GM10248 (cell line): ENCODE data around the gene MKX.

Experiments used
- CTCF ChIA-PET: fragments of 300-600 bp; sonication (Branson Sonifier 250); formaldehyde crosslinking; extraction: SDS; loops from one replicate; lab custom pipeline; 2021; ENCODE audit warnings: antibody characterized with exemption; lab: Yijun Ruan, JAX
- POLR2A ChIA-PET: fragments of 350-650 bp; sonication (Branson Sonifier 250); formaldehyde crosslinking; extraction: SDS; loops from one replicate; lab custom pipeline; 2020; ENCODE audit warnings: antibody characterized with exemption; lab: Yijun Ruan, JAX
- DNase-seq: peaks from one replicate; pipeline ENCODE4 v3.0.0; 2012; ENCODE audit errors: extremely low spot score
- TF ChIP-seq, protein P1 (sequence below): IDR thresholded peaks from 2 replicates; pipeline ENCODE4 v1.5.1; 2012; ENCODE audit warnings: mild to moderate bottlenecking, low read depth; ENCODE audit errors: extremely low read depth, missing control alignments, control extremely low read depth

The MKX gene

GRCh38 chr10:27635290-27635689 lies 110.3 kb downstream of the MKX start:
- ChIA-PET POLR2A (no interaction called here), CTCF (interaction anchor here (1.2 kb wide), 1 partner anchor 16 kb away, joined by 3 read pairs; no protein-coding TSS in a partner anchor)
- TF ChIP-seq, protein P1, sequence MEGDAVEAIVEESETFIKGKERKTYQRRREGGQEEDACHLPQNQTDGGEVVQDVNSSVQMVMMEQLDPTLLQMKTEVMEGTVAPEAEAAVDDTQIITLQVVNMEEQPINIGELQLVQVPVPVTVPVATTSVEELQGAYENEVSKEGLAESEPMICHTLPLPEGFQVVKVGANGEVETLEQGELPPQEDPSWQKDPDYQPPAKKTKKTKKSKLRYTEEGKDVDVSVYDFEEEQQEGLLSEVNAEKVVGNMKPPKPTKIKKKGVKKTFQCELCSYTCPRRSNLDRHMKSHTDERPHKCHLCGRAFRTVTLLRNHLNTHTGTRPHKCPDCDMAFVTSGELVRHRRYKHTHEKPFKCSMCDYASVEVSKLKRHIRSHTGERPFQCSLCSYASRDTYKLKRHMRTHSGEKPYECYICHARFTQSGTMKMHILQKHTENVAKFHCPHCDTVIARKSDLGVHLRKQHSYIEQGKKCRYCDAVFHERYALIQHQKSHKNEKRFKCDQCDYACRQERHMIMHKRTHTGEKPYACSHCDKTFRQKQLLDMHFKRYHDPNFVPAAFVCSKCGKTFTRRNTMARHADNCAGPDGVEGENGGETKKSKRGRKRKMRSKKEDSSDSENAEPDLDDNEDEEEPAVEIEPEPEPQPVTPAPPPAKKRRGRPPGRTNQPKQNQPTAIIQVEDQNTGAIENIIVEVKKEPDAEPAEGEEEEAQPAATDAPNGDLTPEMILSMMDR = no peak
- DNase-seq = no peak

- CTCF ChIA-PET = interaction anchor here (1.1 to 1.7 kb wide), 2 partner anchors 10 to 12 kb away, joined by 3 read pairs; no protein-coding TSS in a partner anchor
Observed at GRCh38 chr10:27628621-27629020, 117.0 kb downstream of the MKX start.

DNA sequence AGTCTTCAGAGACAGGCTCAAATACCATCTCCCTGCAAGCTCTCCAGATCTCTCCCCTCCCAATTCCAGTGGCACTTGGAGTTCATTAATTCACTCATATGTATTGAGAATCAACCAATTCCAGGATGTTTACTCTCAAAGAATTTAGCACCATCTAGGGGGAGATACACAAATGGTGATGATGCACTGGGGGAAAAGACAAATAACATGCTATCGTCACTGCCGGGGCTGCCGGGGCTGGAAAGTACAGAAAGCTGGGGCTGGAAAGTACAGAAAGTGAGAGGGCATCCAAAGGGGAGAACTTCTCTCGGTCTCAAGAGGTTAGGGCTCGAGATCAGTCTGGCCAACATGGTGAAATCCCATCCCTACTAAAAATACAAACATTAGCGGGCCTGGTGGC lies 118.7 kb downstream of the MKX start:
- CTCF ChIA-PET = interaction anchor here (1.7 kb wide), 1 partner anchor 11 kb away, joined by 3 read pairs; no protein-coding TSS in a partner anchor
- DNase-seq = no peak

More at GRCh38 chr10:27628621-27629020, 117.0 kb downstream of the MKX start:
- TF ChIP-seq, protein P1 = no peak
- DNase-seq = no peak
- POLR2A ChIA-PET = no interaction called here

DNA sequence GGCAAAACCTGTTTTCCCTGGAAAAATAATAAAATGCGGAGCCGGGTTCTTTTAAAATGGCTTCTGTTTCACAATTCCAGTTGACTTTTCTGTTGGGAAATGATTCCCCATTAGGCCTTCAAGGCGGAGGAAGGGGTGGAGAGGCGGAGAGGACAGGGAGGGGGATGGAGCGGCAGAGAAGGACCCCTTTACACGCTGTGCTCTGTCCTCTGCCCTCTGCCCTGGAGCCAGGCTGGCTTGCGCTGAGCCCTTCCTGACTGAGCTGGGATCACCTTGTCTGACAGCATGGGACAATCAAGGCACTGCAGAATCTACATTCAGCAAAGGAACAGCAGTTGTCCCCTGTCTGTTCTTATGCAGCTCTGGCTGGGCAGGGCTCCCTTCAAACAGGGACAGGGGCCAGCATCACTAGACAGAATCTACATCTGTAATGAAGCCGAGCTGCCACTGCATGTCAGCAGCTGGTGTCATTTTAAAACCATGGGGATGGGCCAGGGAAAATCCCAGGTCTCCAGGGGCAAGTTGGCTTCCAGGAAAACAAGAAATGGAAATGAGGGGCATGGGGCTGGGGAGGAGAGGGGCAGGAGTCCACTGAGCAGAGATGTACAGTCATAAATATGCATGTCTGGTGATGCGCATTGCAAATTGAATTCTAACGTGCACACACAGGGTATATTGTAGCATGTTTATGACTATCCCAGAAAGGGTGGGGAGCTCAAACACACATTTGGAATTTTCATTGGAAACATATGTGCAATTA lies 120.0 kb downstream of the MKX start:
- TF ChIP-seq, protein P1 = no peak
- no peak for DNase-seq
- ChIA-PET CTCF (no interaction called here), POLR2A (no interaction called here)

More for the DNA sequence above, 118.7 kb downstream of the MKX start:
- TF ChIP-seq, protein P1 = no peak
- POLR2A ChIA-PET = no interaction called here

- POLR2A ChIA-PET = no interaction called here
- TF ChIP-seq, protein P1 = no peak
Observed at GRCh38 chr10:27624941-27625340, 120.7 kb downstream of the MKX start.

More at GRCh38 chr10:27624941-27625340, 120.7 kb downstream of the MKX start:
- no peak for DNase-seq
- CTCF ChIA-PET = no interaction called here
